IMR-90 (cell line): ENCODE results near the gene YTHDF2. TPM values are rescaled to one million over a fixed set of nuclear protein-coding genes. Genes with fewer than 3 reads are reported as not detected.

Experiments used
- ATAC-seq: fragments of 200-7000 bp; cut with Tn5 transposase; 2 replicates; pipeline ENCODE4 v1.9.1; 2020; ENCODE audit warnings: low read depth, mild to moderate bottlenecking, moderate library complexity
- BruUV-seq: library from RNA; stranded (reverse); fragments of 400-500 nt; replicated peaks from 2 replicates; lab custom pipeline; 2021; lab: Mats Ljungman, UMichigan
- CTCF ChIA-PET: fragments of 300-600 bp; formaldehyde crosslinking; extraction: SDS; loops from one replicate; lab custom pipeline; 2021; ENCODE audit warnings: antibody characterized with exemption; lab: Yijun Ruan, JAX
- POLR2A ChIA-PET: fragments of 300-600 bp; sonication (Branson Sonifier 250); formaldehyde crosslinking; loops from one replicate; lab custom pipeline; 2022; ENCODE audit warnings: antibody characterized with exemption; ENCODE audit not compliant: unreplicated experiment; lab: Charles Lee
- DNase-seq: peaks from one replicate; pipeline ENCODE4 v3.0.0; 2013
- H2AFZ ChIP-seq: replicated peaks from 2 replicates; pipeline ENCODE3; 2013; ENCODE audit warnings: low read length, mild to moderate bottlenecking; ENCODE audit not compliant: poor library complexity
- H2AK5ac ChIP-seq: 2 replicates; pipeline ENCODE4 v1.6.1; 2013; ENCODE audit warnings: low read depth, low read length, inconsistent platforms
- H2AK9ac ChIP-seq: replicated peaks from 2 replicates; pipeline ENCODE3; 2013; ENCODE audit warnings: mild to moderate bottlenecking, low read depth, low read length, moderate library complexity; ENCODE audit not compliant: poor library complexity
- H2BK120ac ChIP-seq: 2 replicates; pipeline ENCODE4 v1.6.1; 2013; ENCODE audit warnings: low read depth, low read length, inconsistent platforms
- H2BK15ac ChIP-seq: 3 replicates; pipeline ENCODE4 v1.6.1; 2013; ENCODE audit warnings: low read depth, low read length, inconsistent platforms
- H2BK20ac ChIP-seq: 2 replicates; pipeline ENCODE4 v1.6.1; 2013; ENCODE audit warnings: low read depth, mild to moderate bottlenecking, inconsistent platforms, low read length, moderate library complexity
- H2BK5ac ChIP-seq: 2 replicates; pipeline ENCODE4 v1.6.1; 2013; ENCODE audit warnings: mild to moderate bottlenecking, low read depth, low read length, inconsistent platforms; ENCODE audit not compliant: poor library complexity, severe bottlenecking
- H3K14ac ChIP-seq: replicated peaks from 2 replicates; pipeline ENCODE4 v1.6.1; 2013; ENCODE audit warnings: low read depth, low read length, inconsistent platforms
- H3K18ac ChIP-seq: 2 replicates; pipeline ENCODE4 v1.6.1; 2013; ENCODE audit warnings: low read depth, low read length, control low read depth
- H3K23ac ChIP-seq: 2 replicates; pipeline ENCODE4 v1.6.1; 2013; ENCODE audit warnings: low read depth, low read length, inconsistent platforms
- H3K27ac ChIP-seq: 2 replicates; pipeline ENCODE4 v1.5.1; 2013; ENCODE audit warnings: mild to moderate bottlenecking, control low read depth, low read length; ENCODE audit not compliant: insufficient read depth
- H3K27me3 ChIP-seq: 2 replicates; pipeline ENCODE4 v1.6.1; 2013; ENCODE audit warnings: low read length; ENCODE audit not compliant: control insufficient read depth, insufficient read depth
- H3K36me3 ChIP-seq: 2 replicates; pipeline ENCODE4 v1.6.1; 2013; ENCODE audit warnings: low read length, mixed read lengths; ENCODE audit not compliant: control insufficient read depth, insufficient read depth
- H3K4ac ChIP-seq: 2 replicates; pipeline ENCODE4 v1.6.1; 2013; ENCODE audit warnings: low read depth, low read length, inconsistent platforms
- H3K4me1 ChIP-seq: 2 replicates; pipeline ENCODE4 v1.6.1; 2013; ENCODE audit warnings: low read length, mixed read lengths; ENCODE audit not compliant: control insufficient read depth, insufficient read depth
- H3K4me2 ChIP-seq: 2 replicates; pipeline ENCODE4 v1.6.1; 2013; ENCODE audit warnings: low read depth, mild to moderate bottlenecking, control low read depth, low read length, moderate library complexity
- H3K4me3 ChIP-seq: 2 replicates; pipeline ENCODE4 v1.5.1; 2013; ENCODE audit warnings: low read depth, mild to moderate bottlenecking, control low read depth, low read length, moderate library complexity; ENCODE audit not compliant: insufficient read depth
- H3K56ac ChIP-seq: 2 replicates; pipeline ENCODE4 v1.6.1; 2013; ENCODE audit warnings: low read length, inconsistent platforms; ENCODE audit not compliant: insufficient read depth; ENCODE audit errors: extremely low read depth
- H3K79me1 ChIP-seq, 2 experiments: 2 replicates each; pipeline ENCODE4 v1.6.1; 2013; ENCODE audit warnings: low read length in 2 of 2, inconsistent platforms in 1 of 2, low read depth in 1 of 2
- H3K9ac ChIP-seq: 2 replicates; pipeline ENCODE4 v1.6.1; 2013; ENCODE audit warnings: low read depth, low read length, control low read depth
- H3K9me1 ChIP-seq: 2 replicates; pipeline ENCODE4 v1.6.1; 2013; ENCODE audit warnings: low read length, inconsistent platforms; ENCODE audit not compliant: insufficient read depth
- H3K9me3 ChIP-seq: 2 replicates; pipeline ENCODE4 v1.6.1; 2013; ENCODE audit warnings: low read length; ENCODE audit not compliant: control insufficient read depth, insufficient read depth
- H4K20me1 ChIP-seq: 2 replicates; pipeline ENCODE4 v1.6.1; 2013; ENCODE audit warnings: low read length, inconsistent platforms; ENCODE audit not compliant: insufficient read depth
- H4K5ac ChIP-seq: 2 replicates; pipeline ENCODE4 v1.6.1; 2013; ENCODE audit warnings: mild to moderate bottlenecking, low read depth, low read length, control low read depth
- H4K8ac ChIP-seq, 2 experiments: 2 replicates each; pipeline ENCODE4 v1.6.1; 2013; ENCODE audit warnings: low read depth in 2 of 2, low read length in 2 of 2, control low read depth in 1 of 2, inconsistent platforms in 1 of 2
- H4K91ac ChIP-seq: 2 replicates; pipeline ENCODE4 v1.6.1; 2013; ENCODE audit warnings: low read depth, low read length, inconsistent platforms; ENCODE audit not compliant: insufficient read depth
- BHLHE40 ChIP-seq: fragments of 150-350 bp; IDR thresholded peaks from 2 replicates; pipeline ENCODE4 v1.6.1; 2016; ENCODE audit warnings: mild to moderate bottlenecking, low read depth, low read length
- CTCF ChIP-seq: conservative IDR thresholded peaks from 2 replicates; pipeline ENCODE4 v1.5.1; 2012; ENCODE audit warnings: mild to moderate bottlenecking, low read depth, low read length, improper control_type of control experiment
- FOS ChIP-seq: fragments of 150-350 bp; IDR thresholded peaks from 2 replicates; pipeline ENCODE4 v1.6.1; 2016; ENCODE audit warnings: low read depth, low read length
- NFE2L2 ChIP-seq: fragments of 150-350 bp; IDR thresholded peaks from 2 replicates; pipeline ENCODE4 v1.6.1; 2016; ENCODE audit warnings: low read depth, mild to moderate bottlenecking, low read length
- POLR2A ChIP-seq: IDR thresholded peaks from 2 replicates; pipeline ENCODE4 v1.6.1; 2012; ENCODE audit warnings: mild to moderate bottlenecking, low read depth, low read length
- RFX5 ChIP-seq: IDR thresholded peaks from 2 replicates; pipeline ENCODE4 v1.8.0; 2012; ENCODE audit warnings: low read depth, mild to moderate bottlenecking, low read length, moderate library complexity
- WGBS, 2 experiments: methylation state at CpG; one replicate each; pipeline versions ENCODE4 v1.1.5 to v1.1.7; 2013; ENCODE audit warnings: missing lambda C conversion rate in 2 of 2; ENCODE audit not compliant: insufficient read length in 1 of 2; ENCODE audit errors: extremely low coverage in 2 of 2; 5-methylcytosine and 5-hydroxymethylcytosine counted together
- dilution Hi-C: fragments of 300-500 bp; cut with HindIII; formaldehyde crosslinking; loops from one replicate; pipeline ENCODE4 v1.14.3; 2018; ENCODE audit warnings: low sequenced_read_pairs; ENCODE audit not compliant: unreplicated experiment
- in situ Hi-C: fragments of 300-500 bp; cut with MboI; formaldehyde crosslinking; loops from 3 replicates; pipeline ENCODE4 v1.14.3; 2019; ENCODE audit warnings: low sequenced_read_pairs, inconsistent platforms, mixed read lengths
- intact Hi-C: fragments of 100-400 bp; cut with micrococcal nuclease; formaldehyde crosslinking; loops from 2 replicates; pipeline ENCODE4 v1.10.0; 2022
- polyA plus RNA-seq, 3 experiments: library from polyadenylated mRNA; depleted of rRNA; stranded (reverse); fragments of >200 nt; gene quantifications; 2 replicates each; pipeline ENCODE4 v1.2.3, GENCODE V29; 2012; ENCODE audit warnings: low replicate concordance in 1 of 3
- total RNA-seq: library from RNA; depleted of rRNA; stranded (reverse); fragments of >200 nt; gene quantifications from 2 replicates; pipeline ENCODE4 v1.2.3, GENCODE V29; 2012

YTHDF2 gene
- total and polyA plus RNA-seq, 2 of the 4 experiments (the other 2 are of a cell fraction): 50.0 to 94.3 TPM

DNA sequence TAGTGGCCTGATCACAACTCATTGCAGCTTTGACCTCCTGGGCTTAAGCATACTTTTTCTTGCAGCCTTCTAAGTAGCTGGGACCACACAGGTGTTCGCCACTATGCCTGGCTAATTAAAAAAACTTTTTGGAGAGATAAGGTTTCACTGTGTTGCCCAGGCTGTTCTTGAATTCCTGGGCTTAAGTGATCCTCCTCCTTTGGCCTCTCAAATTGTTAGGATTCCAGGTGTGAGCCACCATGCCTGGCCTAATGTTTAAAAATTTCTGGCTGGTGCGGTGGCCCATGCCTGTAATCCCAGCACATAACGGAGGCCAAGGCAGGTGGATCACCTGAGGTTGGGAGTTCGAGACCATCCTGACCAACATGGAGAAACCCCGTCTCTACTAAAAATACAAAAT, 24.4 kb downstream of the YTHDF2 start:
- Histone ChIP-seq H2BK120ac (no peak overlapping the region), H3K4me2 (no peak overlapping the region), H3K4me3 (no peak overlapping the region), H2BK15ac (no peak overlapping the region), H3K23ac (no peak overlapping the region), H4K20me1 (peaks cover 86% of the 10 kb centered on the region), H3K36me3 (peaks cover 29% of the 10 kb centered on the region), H3K27ac (no peak overlapping the region), H2AK5ac (no peak overlapping the region), H3K56ac (no peak overlapping the region), H4K91ac (no peak overlapping the region), H3K4ac (no peak overlapping the region), H3K79me1 (peaks cover 6 to 60% of the 10 kb centered on the region in 2 experiments), H3K9me1 (peaks cover 11% of the 10 kb centered on the region), H3K9ac (no peak overlapping the region), H3K27me3 (no peaks in the 10 kb centered on the region), H2AK9ac (no peak overlapping the region), H3K18ac (no peak overlapping the region), H3K9me3 (no peaks in the 10 kb centered on the region), H2BK5ac (no peak overlapping the region), H4K5ac (no peak overlapping the region), H3K4me1 (peaks cover 7% of the 10 kb centered on the region), H3K14ac (no peak overlapping the region), H4K8ac (no peak overlapping the region), H2BK20ac (no peak overlapping the region), H2AFZ (no peak overlapping the region)
- ChIA-PET CTCF (no interaction called here), POLR2A (no interaction called here)
- 60% methylated on average over 1 of the region's 5 CpGs; no CpG with 5 or more reads in 1 of the 2 experiments for WGBS, 2 experiments
- TF ChIP-seq BHLHE40 (no peak), FOS (no peak), NFE2L2 (no peak), CTCF (no peak), RFX5 (no peak), POLR2A (no peak)
- intact Hi-C loops: no loop called here
- ATAC-seq (no peak), DNase-seq (no peak)
- dilution Hi-C loops: no loop called here
- in situ Hi-C loops: no loop called here
- no TSS peak for BruUV-seq
